K562 (cell line): Measurements from ENCODE around the gene CBX8. TPM values are rescaled to one million over a fixed set of nuclear protein-coding genes. Genes with fewer than 3 reads are reported as not detected.

Source experiments
- ATAC-seq: fragments of 200-7000 bp; cut with Tn5 transposase; 3 replicates; pipeline ENCODE4 v1.9.1; 2020; ENCODE audit warnings: moderate library complexity
- BruUV-seq: library from RNA; stranded (reverse); fragments of 400-500 nt; replicated peaks from 2 replicates; lab custom pipeline; 2021; lab: Mats Ljungman, UMichigan
- CTCF ChIA-PET: fragments of 300-600 bp; formaldehyde crosslinking; extraction: SDS; loops from one replicate; lab custom pipeline; 2021; ENCODE audit warnings: low intra/inter-chr PET ratio; lab: Yijun Ruan, JAX
- POLR2A ChIA-PET: fragments of 300-600, 350-650 bp; sonication (Branson Sonifier 250); formaldehyde crosslinking; extraction: SDS; loops from one replicate; lab custom pipeline; 2021; ENCODE audit warnings: antibody characterized with exemption, inconsistent platforms; lab: Yijun Ruan, JAX
- DNase-seq, 4 experiments: peaks; one replicate each; pipeline versions ENCODE4 v3.0.0 to v3.0.0-alpha.2; 2011 to 2018; ENCODE audit warnings: low spot score in 3 of 4, mixed read lengths in 3 of 4; ENCODE audit errors: extremely low read depth in 1 of 4
- FAIRE-seq: peaks from 2 replicates; lab custom pipeline; 2011; peaks lifted over from hg19 to GRCh38; lab: Jason Lieb, UNC
- H2AFZ ChIP-seq: 2 replicates; pipeline ENCODE4 v1.6.0; 2011; ENCODE audit warnings: low read depth, low read length, control low read depth, inconsistent platforms
- H3K27ac ChIP-seq: fragments of 200-600 bp; 3 replicates; pipeline ENCODE4 v1.8.0; 2011; ENCODE audit warnings: low read depth, mild to moderate bottlenecking, control low read depth, inconsistent platforms, low read length, moderate library complexity, mixed read lengths; ENCODE audit errors: extremely low read depth
- H3K27me3 ChIP-seq, 2 experiments: fragments of 300-600 bp in 1 of 2; 2 replicates in 1 of 2; 3 replicates in 1 of 2; pipeline versions ENCODE4 v1.6.0 to v1.8.0; 2011; ENCODE audit warnings: inconsistent platforms in 2 of 2, low read length in 2 of 2, mild to moderate bottlenecking in 1 of 2, mixed read lengths in 1 of 2, moderate library complexity in 1 of 2; ENCODE audit not compliant: control insufficient read depth in 2 of 2, insufficient read depth in 2 of 2
- H3K36me3 ChIP-seq: fragments of 300-600 bp; 3 replicates; pipeline ENCODE4 v1.8.0; 2011; ENCODE audit warnings: mild to moderate bottlenecking, low read length, inconsistent platforms; ENCODE audit not compliant: control insufficient read depth, insufficient read depth
- H3K4me1 ChIP-seq, 2 experiments: fragments of 200-600 bp in 1 of 2; replicated peaks in 1 of 2; 2 replicates in 1 of 2; 3 replicates in 1 of 2; pipeline versions ENCODE4 v1.5.1 to v1.8.0; 2011; ENCODE audit warnings: inconsistent platforms in 2 of 2, low read length in 2 of 2, mild to moderate bottlenecking in 1 of 2, mixed read lengths in 1 of 2, moderate library complexity in 1 of 2; ENCODE audit not compliant: control insufficient read depth in 2 of 2, insufficient read depth in 2 of 2
- H3K4me2 ChIP-seq: 2 replicates; pipeline ENCODE4 v1.6.1; 2011; ENCODE audit warnings: low read length, control low read depth, inconsistent platforms, mixed read lengths; ENCODE audit not compliant: insufficient read depth
- H3K4me3 ChIP-seq: fragments of 200-600 bp; sonication (generic), shearing (Covaris generic); 2 replicates; pipeline ENCODE4 v1.5.1; 2016; ENCODE audit warnings: control low read depth, inconsistent platforms
- H3K79me2 ChIP-seq: fragments of 200-600 bp; 3 replicates; pipeline ENCODE4 v1.8.0; 2011; ENCODE audit warnings: low read length, inconsistent platforms; ENCODE audit not compliant: control insufficient read depth, insufficient read depth
- H3K9ac ChIP-seq, 2 experiments: 2 replicates each; pipeline versions ENCODE4 v1.6.0 to v1.6.1; 2011; ENCODE audit warnings: low read depth in 2 of 2, low read length in 2 of 2, control low read depth in 1 of 2, inconsistent platforms in 1 of 2, mild to moderate bottlenecking in 1 of 2, mixed read lengths in 1 of 2; ENCODE audit not compliant: insufficient read depth in 1 of 2
- H3K9me1 ChIP-seq: one replicate; pipeline ENCODE4 v1.6.0; 2011; ENCODE audit warnings: inconsistent platforms, mild to moderate bottlenecking, low read length, moderate library complexity; ENCODE audit not compliant: control insufficient read depth, insufficient read depth
- H3K9me3 ChIP-seq: replicated peaks from 2 replicates; pipeline ENCODE4 v1.5.1; 2011; ENCODE audit warnings: low read depth, low read length, inconsistent platforms; ENCODE audit not compliant: control insufficient read depth, insufficient read depth
- H4K20me1 ChIP-seq: replicated peaks from 2 replicates; pipeline ENCODE4 v1.6.1; 2011; ENCODE audit warnings: low read length, inconsistent platforms, mixed read lengths; ENCODE audit not compliant: control insufficient read depth, insufficient read depth
- E2F1 ChIP-seq: sonication (generic); formaldehyde crosslinking; IDR thresholded peaks from 2 replicates; pipeline ENCODE4 v1.8.1; 2023; ENCODE audit warnings: mild to moderate bottlenecking, missing genetic modification reagents, moderate library complexity
- GATAD2A ChIP-seq: fragments of 450-650 bp; IDR thresholded peaks from 2 replicates; pipeline ENCODE4 v1.6.1; 2017
- HNRNPK ChIP-seq: fragments of 200-400 bp; formaldehyde crosslinking; IDR thresholded peaks from one replicate; pipeline ENCODE4 v1.6.1; 2018; ENCODE audit warnings: mild to moderate bottlenecking, low read depth, low read length; ENCODE audit not compliant: poor library complexity, severe bottlenecking
- NCOA1 ChIP-seq: fragments of 450-650 bp; IDR thresholded peaks from 2 replicates; pipeline ENCODE4 v1.6.1; 2016; ENCODE audit warnings: low read depth
- NR2C1 ChIP-seq, 2 experiments: fragments of 450-650 bp; IDR thresholded peaks; 2 replicates each; pipeline ENCODE4 v1.6.1; 2017; ENCODE audit warnings: mild to moderate bottlenecking in 2 of 2, antibody characterized with exemption in 1 of 2, inconsistent platforms in 1 of 2, missing compliant biosample characterization in 1 of 2, missing genetic modification characterization in 1 of 2
- SRSF1 ChIP-seq: fragments of 200-400 bp; formaldehyde crosslinking; IDR thresholded peaks from 2 replicates; pipeline ENCODE4 v1.6.1; 2017; ENCODE audit warnings: mild to moderate bottlenecking, low read depth, low read length, moderate library complexity
- SRSF3 ChIP-seq: fragments of 200-400 bp; formaldehyde crosslinking; IDR thresholded peaks from 2 replicates; pipeline ENCODE4 v1.6.1; 2016; ENCODE audit warnings: mild to moderate bottlenecking, low read length, moderate library complexity; ENCODE audit not compliant: insufficient read depth
- ZFPM2 ChIP-seq: fragments of 250-450 bp; sonication (Bioruptor Pico); IDR thresholded peaks from 2 replicates; pipeline ENCODE4 v1.5.1; 2022; ENCODE audit warnings: mild to moderate bottlenecking
- ZNF395 ChIP-seq: fragments of 200-800 bp; sonication (Bioruptor generic); IDR thresholded peaks from 2 replicates; pipeline ENCODE4 v1.6.1; 2017; ENCODE audit warnings: missing genetic modification characterization, missing compliant biosample characterization
- ZNF449 ChIP-seq: fragments of 250-450 bp; sonication (Bioruptor Pico); IDR thresholded peaks from 2 replicates; pipeline ENCODE4 v1.8.0; 2022; ENCODE audit warnings: moderate library complexity, mild to moderate bottlenecking, inconsistent platforms
- WGBS: fragments of 100-300 bp; shearing (Covaris generic); methylation state at CpG from one replicate; pipeline ENCODE4 v1.1.6; 2016; ENCODE audit warnings: low coverage, mixed read lengths; ENCODE audit not compliant: insufficient coverage; ENCODE audit errors: missing lambda C conversion rate; 5-methylcytosine and 5-hydroxymethylcytosine counted together
- in situ Hi-C: fragments of 300-500 bp; cut with MboI; formaldehyde crosslinking; loops from 4 replicates; pipeline ENCODE4 v1.15.0; 2018; ENCODE audit warnings: inconsistent platforms, mixed read lengths
- intact Hi-C: fragments of 100-400 bp; cut with micrococcal nuclease; formaldehyde crosslinking; loops from 2 replicates; pipeline ENCODE4 v1.14.2; 2022
- polyA plus RNA-seq, 8 experiments: library from polyadenylated mRNA; depleted of rRNA in 4 of 8; stranded (reverse) in 5 of 8; unstranded in 3 of 8; fragments of >200 nt; fragmentation: Nextera tagmentation in 2 of 8; fragmentation: Illumina TruSeq in 1 of 8; extraction: Ambion mirVana in 2 of 8; extraction: Trizol in 1 of 8; gene quantifications; 2 replicates each; pipeline versions ENCODE4 v1.2.1 to v1.2.3, GENCODE V29; 2011 to 2014; ENCODE audit warnings: inconsistent platforms in 1 of 8, missing spikeins in 1 of 8
- total RNA-seq, 7 experiments: library from RNA; depleted of rRNA in 6 of 7; stranded (reverse); fragments of >200 nt in 6 of 7; fragmentation: Illumina TruSeq in 2 of 7; extraction: Trizol in 2 of 7; gene quantifications; 2 replicates each; pipeline versions ENCODE4 v1.2.1 to v1.2.3, GENCODE V29; 2011 to 2021; ENCODE audit warnings: low replicate concordance in 1 of 7
- TF ChIP-seq, protein P1 (sequence below), 2 experiments: fragments of 450-650 bp in 1 of 2; sonication (generic) in 1 of 2; formaldehyde crosslinking in 1 of 2; IDR thresholded peaks in 1 of 2; conservative IDR thresholded peaks in 1 of 2; 2 replicates each; pipeline versions ENCODE4 v1.6.1 to v1.8.1; 2016 to 2023; ENCODE audit warnings: mild to moderate bottlenecking in 2 of 2, moderate library complexity in 2 of 2, inconsistent platforms in 1 of 2, missing genetic modification reagents in 1 of 2
- TF ChIP-seq, protein P2 (sequence below): sonication (generic); formaldehyde crosslinking; IDR thresholded peaks from 2 replicates; pipeline ENCODE4 v1.8.1; 2023; ENCODE audit warnings: mild to moderate bottlenecking, missing genetic modification reagents

Gene CBX8
- total and polyA plus RNA-seq, 9 of the 15 experiments (the other 6 are each of a cell fraction or from before 2014, with no cell fraction given): 0.08 to 11.9 (median 2.6) TPM

- in situ Hi-C loops: no loop called here
- Histone ChIP-seq H3K9me3 (no peaks in the 10 kb centered on the region), H4K20me1 (no peaks in the 10 kb centered on the region), H3K36me3 (peaks cover 21% of the 10 kb centered on the region), H3K4me3 (peak overlapping the region; percentile 46), H3K27ac (peak overlapping the region; percentile 77), H3K79me2 (peaks cover 19% of the 10 kb centered on the region), H2AFZ (peak overlapping the region; percentile 88), H3K9me1 (no peaks in the 10 kb centered on the region), H3K4me2 (peak overlapping the region; percentile 75), H3K4me1 (peaks cover 23 to 32% of the 10 kb centered on the region in 2 experiments), H3K27me3 (peaks cover 0 to 2% of the 10 kb centered on the region in 2 experiments; a peak in 1 of 5 replicates), H3K9ac (peak overlapping the region; percentile 74 to 86; a peak in 3 of 4 replicates)
- BruUV-seq: no TSS peak
- TF ChIP-seq GATAD2A: no peak
- TF ChIP-seq, protein P1, sequence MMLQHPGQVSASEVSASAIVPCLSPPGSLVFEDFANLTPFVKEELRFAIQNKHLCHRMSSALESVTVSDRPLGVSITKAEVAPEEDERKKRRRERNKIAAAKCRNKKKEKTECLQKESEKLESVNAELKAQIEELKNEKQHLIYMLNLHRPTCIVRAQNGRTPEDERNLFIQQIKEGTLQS (IDR thresholded peaks at IDR 0.05): no peak
- TF ChIP-seq, protein P1 (CRISPR knock-in tag; conservative IDR thresholded peaks at IDR 0.05): no peak
- TF ChIP-seq SRSF3: no peak
- no peak for TF ChIP-seq NCOA1
- no peak for TF ChIP-seq SRSF1
- no peak for TF ChIP-seq HNRNPK
- TF ChIP-seq ZNF395 (CRISPR knock-in tag): no peak
- no peak for TF ChIP-seq NR2C1 (IDR thresholded peaks at IDR 0.05)
- 0 out of 2 replicates have a peak, but pooled peaks have one; percentile 4 for TF ChIP-seq NR2C1 (tag; IDR thresholded peaks at IDR 0.05)
- TF ChIP-seq E2F1 (CRISPR knock-in tag): no peak
- TF ChIP-seq ZNF449 (CRISPR knock-in tag): no peak
- no peak for TF ChIP-seq ZFPM2
- TF ChIP-seq, protein P2, sequence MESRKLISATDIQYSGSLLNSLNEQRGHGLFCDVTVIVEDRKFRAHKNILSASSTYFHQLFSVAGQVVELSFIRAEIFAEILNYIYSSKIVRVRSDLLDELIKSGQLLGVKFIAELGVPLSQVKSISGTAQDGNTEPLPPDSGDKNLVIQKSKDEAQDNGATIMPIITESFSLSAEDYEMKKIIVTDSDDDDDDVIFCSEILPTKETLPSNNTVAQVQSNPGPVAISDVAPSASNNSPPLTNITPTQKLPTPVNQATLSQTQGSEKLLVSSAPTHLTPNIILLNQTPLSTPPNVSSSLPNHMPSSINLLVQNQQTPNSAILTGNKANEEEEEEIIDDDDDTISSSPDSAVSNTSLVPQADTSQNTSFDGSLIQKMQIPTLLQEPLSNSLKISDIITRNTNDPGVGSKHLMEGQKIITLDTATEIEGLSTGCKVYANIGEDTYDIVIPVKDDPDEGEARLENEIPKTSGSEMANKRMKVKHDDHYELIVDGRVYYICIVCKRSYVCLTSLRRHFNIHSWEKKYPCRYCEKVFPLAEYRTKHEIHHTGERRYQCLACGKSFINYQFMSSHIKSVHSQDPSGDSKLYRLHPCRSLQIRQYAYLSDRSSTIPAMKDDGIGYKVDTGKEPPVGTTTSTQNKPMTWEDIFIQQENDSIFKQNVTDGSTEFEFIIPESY (CRISPR knock-in tag): peak; percentile 57; the same call in 1 of the 2 replicates
- WGBS: 54% methylated on average over 11 of the region's 11 CpGs
- DNase-seq (no peak), ATAC-seq (no peak), FAIRE-seq (peak; percentile 69)
- POLR2A ChIA-PET: interaction anchor here (0.6 to 1.7 kb wide), 8 partner anchors 10 to 369 kb away, joined by 3 to 11 read pairs (median 4); no protein-coding TSS in a partner anchor
- CTCF ChIA-PET: interaction anchor here (1.5 to 2.1 kb wide), 2 partner anchors 30 to 35 kb away, joined by 8 read pairs; no protein-coding TSS in a partner anchor
- intact Hi-C loops: loop anchor here (5.0 kb wide), 1 partner anchor 34 kb away; no protein-coding TSS in a partner anchor
Observed at GRCh38 chr17:79776376-79777119, 20.3 kb downstream of the CBX8 start.
